HG02678 (cell line): Measurements from ENCODE around the gene APC2.

Experiments
- ATAC-seq: cut with Tn5 transposase; IDR thresholded peaks from one replicate; pipeline ENCODE4 v1.9.1; 2021; ENCODE audit warnings: mild to moderate bottlenecking, moderate library complexity; ENCODE audit not compliant: unreplicated experiment

APC2 gene

DNA sequence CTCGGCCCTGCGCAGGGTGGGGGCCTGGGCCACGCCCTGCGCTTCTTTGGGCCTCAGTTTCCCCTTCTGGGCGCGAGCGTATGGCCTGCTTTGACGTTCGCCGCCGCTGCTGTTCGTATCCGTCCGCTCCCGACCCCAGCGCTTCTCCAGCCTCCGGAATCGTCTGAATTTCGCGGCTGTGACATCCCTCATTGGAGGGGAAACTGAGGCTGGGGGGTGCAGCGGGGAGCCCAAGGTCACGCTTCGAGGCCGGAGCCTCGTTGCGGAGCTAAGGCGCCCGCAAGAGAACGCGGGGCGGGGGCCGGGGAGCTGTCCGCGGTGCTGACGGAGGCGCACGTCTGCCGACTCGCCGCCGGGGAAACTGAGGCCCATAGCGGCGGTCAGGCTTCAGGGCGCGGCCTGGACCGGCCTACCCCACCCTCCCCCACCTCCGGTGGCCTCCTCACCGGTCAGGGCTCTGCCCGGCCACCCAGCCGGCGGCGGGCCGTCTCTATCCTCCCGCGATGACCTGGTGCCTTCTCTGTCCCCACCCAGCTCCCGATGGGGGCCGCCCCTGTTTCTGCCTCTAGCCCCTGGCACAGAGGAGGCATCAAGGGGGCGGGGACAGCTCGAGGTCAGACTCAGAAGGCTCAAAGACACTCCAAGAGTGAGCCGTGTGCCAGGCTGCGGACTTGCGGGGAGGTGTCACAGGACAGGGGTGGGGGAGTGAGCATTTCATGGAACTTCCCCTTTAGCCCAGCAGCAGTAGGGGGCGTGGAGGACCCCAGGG, 3.0 kb upstream of the APC2 start:
- no peak for ATAC-seq

DNA sequence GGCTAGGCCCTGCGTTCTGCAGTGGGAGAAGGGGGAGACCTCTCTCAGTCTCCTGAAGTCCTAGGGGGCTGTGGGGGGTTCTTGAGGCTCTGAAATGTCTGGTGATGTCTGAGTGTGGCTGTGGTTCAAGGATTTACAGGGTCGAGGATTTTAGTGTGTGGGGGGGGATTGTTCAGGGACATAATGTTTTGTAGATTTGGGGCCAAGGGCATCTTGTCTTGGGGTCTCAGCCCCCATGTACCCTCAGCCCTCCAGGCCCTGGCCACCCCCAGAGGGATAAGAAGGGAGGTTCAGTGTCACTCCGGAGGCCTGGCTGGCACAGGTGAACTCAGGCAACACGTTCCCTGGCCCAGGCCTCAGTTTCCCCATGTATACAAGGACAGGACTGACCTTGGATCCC, 2.4 kb upstream of the APC2 start:
- ATAC-seq: no peak

DNA sequence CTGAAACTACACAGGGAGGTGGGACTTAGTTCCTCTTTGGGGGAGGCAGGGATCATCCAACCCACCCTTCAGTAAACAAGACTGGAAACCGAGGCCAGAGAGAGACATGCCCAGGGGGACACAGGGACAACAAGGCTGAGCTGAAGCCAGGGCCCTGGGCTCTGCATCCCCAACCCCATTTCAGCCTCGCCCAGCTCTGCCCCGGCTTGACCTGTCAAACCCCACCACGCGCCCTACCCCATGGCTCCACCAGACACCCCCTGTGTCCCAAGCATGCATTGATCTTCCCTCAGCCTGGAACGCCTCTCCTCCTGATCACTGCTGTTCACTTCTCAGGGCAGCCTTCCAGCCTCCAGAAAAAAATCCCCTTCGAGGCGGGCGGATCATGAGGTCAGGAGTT, 2.0 kb upstream of the APC2 start:
- ATAC-seq: no peak

DNA sequence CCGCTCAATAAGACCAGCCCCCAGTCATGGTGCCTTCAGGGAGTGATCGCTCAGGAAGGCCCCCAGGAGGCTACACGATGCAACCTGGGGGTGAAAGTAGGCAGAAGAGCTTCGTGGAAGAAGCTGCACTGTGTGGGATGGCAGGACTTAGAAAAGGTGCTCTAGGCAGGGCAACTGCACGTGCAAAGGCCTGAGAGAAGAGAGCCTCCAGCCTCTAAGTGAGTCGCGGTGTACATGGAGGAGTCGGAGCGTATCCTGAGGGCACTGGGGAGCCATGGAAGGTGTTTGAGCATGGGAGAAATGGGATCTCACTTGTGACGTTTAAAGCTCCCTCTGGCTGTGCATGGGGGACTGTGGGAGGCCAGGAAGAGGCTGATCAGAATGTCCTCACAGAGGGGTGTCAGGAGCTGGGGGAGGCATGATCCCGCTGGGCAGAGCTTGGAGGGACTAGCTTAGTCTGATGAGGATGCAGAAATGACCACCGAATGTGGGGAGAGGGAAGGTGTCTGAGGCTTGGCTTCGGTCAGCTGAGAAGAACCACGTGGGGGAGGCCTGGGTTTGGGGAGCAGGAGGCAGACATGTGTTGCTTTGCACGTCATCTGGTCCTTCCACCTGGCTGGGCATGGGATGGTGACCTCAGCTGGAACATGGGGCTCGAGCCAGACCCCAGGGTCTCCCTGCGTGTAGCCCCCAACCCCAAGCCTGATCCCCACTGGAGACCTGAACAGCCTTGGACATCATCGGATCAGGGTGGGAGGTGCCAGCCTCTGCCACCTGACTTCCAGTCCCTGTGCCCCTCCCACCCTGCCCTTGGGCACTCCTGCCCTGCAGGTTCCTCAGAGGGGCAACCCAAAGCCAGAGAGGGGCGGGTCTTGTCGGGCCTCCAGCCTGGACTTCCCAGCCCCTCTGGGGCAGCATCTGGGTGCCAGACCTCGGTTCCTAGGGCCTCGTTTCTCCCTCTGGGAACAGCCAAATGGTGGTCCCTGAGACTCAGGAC, 1.1 kb downstream of the APC2 start:
- ATAC-seq: no peak

DNA sequence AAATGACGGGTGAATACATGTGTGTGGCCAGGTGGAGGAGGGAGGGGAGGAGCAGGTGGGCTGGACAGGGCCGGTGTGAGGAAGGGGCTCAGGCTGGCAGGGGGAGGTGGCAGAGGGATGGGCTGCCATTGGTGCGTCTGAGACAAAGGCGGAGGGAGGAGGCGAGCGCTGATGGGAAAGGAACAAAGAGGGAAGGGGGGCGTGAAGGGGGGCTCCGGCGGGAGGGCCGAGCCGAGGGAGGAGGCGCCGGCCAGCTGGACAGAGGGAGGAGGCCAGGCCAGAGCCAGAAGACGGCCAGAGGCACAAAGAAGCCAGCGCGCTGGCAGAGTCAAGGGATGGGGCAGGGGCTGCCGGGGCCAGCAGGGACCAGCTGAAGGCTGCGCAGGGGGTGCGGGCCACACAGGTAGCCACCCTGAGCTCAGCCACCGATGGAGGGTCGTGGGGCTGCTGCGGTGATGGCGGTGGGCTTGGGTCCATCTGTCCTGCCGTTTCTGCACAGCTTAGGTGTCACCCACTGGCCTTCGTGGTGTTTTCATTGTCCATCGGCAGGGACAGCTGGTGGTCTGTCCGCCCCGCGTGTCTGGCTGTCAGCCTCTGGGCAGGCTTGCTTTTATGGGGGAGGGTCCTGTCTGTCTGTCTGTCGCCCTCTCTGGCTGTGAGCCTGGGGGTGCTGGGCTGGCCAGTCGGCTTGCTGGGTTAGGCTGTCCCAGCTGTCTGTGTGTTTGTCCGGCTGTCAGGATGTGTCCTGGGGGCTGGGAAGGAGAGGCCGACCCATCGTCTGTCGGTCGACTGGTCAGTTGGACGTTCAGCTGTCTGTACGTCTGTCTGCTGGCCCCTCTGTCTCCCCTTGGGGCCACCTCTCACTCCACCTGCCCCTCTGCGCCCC, 2.2 kb downstream of the APC2 start:
- no peak for ATAC-seq

DNA sequence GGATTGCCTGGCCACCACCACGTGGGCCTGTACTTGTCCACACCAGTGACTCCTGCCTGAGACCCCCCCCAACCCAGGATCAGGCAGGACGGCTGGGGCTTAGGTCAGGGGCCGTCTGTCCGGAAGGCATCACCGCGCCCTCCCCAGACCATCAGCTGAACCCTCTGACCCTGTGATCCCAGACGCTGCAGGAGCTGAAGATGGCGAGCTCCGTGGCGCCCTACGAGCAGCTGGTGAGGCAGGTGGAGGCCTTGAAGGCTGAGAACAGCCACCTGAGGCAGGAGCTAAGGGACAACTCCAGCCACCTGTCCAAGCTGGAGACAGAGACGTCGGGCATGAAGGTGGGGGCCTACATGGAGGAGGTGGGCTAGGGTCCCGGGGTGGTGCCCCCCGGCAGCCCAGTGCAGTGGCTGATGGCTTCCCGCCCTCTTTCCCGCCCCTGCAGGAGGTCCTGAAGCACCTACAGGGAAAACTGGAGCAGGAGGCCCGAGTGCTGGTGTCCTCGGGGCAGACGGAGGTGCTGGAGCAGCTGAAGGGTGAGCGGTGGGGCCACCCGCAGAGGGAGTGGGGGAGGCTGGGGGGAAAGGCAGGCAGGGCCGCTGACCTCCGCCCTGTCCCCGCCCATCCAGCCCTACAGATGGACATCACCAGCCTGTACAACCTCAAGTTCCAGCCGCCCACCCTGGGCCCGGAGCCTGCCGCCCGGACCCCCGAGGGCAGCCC, 3.0 kb downstream of the APC2 start:
- no peak for ATAC-seq

DNA sequence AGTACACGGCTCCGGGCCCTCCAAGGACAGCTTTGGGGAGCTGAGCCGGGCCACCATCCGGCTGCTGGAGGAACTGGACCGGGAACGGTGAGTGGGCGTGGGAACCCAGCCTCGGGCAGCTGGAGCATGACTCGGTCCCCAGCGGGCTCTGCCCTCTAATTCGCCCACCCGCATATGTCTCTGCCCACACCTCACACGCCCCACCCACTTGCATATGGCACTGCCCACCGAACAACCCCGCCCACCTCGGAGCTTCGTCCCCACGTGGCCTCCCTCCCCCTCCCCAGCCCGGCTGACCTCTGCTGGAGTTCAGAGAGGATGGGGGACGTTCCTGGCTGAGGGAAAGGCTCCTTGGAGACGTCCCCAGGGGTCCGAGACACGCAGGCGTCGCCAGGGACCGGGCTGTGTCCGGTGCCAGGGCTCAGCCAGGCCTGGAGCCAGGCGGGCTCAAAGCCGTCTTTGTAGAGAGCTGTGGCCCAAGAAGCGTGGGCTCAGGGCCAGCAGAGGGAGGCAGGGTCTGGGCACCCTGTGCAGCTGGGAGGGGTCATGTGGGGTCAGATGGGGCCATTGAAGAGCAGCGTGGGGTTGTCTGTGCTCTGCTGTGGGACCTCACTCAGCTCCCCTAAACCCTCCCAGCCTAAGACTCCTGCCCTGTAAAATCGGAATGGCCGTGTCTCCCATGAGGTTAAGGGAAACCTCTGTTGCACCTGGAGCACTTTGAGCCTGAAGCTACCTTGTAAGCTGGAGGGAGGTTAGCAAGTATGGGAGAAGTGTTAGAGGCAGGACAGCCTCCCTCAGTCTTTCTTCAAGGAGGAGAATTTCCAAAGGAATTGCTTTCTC, 3.8 kb downstream of the APC2 start:
- no peak for ATAC-seq

DNA sequence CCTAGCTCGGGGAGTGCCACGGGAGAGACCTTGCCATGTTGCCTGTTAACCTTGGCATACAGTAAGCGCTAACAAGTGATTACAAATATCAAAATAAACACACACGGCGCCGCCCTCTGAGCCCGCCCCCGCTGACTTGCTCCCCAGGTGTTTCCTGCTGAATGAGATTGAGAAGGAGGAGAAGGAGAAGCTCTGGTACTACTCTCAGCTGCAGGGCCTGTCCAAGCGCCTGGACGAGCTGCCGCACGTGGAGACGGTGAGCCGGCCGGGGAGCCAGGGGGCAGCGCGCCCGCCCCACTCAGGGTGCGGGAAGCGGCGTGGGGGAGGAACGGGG, 5.0 kb downstream of the APC2 start:
- ATAC-seq: no peak

DNA sequence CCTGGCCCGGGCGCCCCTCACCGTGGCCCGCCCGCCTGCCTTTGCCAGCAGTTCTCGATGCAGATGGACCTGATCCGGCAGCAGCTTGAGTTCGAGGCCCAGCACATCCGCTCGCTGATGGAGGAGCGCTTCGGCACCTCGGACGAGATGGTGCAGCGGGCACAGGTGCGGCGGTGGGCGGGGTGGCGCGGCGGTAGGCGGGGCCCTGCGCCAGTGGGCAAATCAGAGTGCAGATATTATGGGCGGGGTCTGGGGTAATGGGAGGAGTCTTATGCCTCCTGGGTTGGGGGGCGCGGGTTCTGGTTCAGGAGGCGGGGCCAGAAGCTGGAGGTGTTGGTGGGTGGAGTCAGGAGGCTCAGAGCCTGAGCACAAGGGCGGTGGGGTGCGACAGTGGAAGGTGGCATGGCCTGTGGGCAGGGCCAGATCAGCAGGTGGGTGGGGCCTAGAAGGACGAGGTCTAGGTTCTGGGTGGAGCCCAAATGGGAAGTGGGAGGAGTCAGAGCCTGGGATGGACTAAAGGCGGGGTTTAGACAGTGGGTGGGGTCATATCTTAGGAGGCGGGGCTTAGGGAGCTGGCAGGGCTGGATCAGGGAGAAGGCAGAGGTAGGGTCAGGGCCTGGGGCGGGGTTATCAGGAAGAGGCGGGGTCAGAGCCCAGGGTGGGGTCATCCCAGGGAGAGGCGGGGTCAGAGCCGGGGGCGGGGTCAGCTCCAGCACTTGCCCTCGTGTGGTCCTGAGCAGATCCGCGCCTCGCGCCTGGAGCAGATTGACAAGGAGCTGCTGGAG, 5.6 kb downstream of the APC2 start:
- no peak for ATAC-seq

DNA sequence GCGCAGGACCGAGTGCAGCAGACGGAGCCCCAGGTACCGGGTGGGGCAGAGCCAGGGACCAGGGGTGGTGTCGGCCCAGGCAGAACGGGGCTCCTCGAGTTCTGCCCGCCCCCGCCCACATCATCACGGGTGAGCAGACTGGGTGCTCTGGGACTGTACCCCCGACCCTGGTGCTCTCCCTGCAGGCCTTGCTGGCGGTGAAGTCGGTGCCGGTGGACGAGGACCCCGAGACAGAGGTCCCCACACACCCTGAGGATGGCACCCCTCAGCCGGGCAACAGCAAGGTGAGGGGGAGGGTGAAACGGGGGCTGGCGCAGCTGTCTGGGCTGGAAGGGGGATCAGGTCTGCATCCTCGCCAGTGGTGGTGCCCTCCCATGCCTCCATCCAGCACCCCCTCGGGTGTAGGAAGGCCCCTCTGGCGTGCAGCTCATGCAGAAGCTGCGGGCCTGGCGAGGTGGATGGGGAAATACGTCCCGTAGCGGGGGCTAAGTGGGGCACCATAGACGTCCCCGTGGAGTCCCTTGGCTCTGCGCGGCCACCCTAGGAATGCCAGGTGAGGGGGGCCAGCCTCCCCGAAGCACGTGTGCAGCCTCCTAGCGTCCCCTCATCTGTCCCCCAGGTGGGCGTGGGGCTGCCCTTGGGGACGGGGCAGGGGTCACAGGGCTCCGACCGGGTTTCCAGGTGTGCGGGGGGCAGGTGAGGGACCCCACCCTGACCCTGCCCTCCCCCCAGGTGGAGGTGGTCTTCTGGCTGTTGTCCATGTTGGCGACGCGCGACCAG, 6.4 kb downstream of the APC2 start:
- no peak for ATAC-seq

DNA sequence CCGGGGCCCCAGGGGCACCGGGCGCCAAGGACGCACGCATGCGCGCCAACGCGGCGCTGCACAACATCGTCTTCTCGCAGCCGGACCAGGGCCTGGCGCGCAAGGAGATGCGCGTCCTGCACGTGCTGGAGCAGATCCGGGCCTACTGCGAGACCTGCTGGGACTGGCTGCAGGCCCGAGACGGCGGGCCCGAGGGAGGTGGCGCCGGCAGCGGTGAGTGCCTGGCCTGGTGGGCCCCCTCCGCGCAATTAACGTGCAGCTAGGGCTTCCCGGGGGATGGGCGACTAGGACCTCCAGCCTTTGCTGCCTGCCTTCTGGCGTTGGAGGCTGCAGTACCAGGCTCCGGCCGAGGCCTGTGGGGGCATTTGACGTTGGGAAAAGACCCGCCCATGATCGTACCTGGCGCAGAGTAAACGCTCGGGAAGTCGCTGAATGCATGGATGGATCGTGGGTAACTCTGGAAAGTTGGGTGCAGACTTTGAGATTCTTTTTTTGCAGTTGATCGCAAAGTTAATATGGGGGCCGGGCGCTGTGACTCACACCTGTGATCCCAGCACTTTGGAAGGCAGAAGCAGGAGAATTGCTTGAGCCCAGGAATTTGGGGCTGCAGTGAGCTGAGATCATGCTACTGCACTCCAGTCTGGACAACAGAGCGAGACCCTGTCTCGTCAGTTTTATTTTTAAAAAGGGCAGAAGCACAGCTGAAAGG, 7.3 kb downstream of the APC2 start:
- no peak for ATAC-seq

DNA sequence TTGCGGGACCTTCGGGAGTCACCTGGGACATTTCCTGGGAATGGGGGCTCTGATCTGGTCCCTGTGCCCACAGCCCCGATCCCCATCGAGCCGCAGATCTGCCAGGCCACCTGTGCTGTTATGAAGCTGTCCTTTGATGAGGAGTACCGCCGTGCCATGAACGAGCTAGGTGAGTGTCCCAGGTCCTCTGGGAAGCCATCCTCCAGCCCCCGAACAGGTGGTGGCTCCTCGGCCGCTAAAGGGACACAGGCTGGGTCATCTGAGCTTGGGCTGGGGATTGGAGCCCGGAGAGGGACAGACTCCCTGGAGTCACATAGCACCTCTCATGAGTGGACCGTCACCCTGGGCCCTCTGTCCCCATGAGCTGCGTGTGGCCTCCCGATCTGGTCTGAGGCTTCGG, 8.0 kb downstream of the APC2 start:
- no peak for ATAC-seq

DNA sequence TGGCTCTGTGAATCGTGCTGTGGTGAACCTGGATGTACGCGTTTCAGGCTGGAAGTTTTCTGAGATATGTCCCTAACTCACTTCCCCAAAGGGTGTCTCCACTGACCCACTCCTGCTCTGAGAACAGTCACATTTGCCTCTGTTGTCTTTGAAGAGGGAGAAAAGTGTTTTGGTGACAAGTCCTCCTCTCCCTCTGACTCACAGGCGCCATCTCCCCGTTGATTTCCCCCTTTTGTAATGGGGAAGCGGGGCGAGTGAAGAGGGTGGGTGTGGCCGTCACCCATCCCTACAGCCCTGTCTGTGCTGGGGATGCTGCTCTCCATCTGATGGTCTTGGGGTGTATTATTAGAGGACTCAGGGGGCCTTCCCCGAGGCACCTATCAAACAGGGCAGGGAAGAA, 9.6 kb downstream of the APC2 start:
- no peak for ATAC-seq

DNA sequence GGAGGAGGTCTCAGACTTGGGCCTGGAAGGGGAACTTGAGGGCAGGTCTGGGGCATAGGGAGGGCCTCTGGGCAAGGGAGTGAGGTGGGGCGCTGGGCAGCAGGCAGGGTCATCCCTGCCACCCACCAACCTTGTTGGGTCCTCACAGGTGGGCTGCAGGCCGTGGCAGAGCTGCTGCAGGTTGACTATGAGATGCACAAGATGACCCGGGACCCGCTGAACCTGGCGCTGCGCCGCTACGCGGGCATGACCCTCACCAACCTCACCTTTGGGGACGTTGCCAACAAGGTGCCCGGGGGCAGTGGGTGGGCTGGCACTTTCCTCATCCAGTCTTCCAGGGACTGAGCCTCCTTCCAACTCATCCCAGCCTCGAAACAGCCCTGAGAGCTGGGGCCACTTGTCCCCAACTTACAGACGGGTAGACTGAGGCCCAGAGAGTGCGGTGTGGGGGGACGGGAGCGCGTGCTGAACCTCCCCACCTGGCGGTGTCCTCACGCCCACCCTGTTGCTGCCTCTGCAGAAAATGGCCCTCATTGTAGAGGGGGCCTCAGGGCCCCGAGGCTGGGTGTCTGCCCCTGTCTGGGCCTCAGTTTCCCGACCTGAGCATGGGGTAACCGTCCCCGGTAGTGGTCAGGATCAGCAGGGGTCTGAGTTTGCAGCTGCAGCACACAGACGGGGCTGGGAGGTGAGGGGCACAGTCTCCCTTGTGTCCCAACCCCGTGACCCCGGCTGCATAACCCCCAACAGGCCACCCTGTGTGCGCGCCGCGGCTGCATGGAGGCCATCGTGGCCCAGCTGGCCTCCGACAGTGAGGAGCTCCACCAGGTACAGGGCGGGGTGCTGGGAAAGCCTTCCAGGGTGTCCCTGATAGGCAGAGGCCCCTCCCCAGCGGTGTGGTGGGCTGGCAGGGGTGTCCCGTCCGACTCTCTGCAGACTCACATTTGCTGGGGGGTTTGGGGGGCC, 10.4 kb downstream of the APC2 start:
- no peak for ATAC-seq

DNA sequence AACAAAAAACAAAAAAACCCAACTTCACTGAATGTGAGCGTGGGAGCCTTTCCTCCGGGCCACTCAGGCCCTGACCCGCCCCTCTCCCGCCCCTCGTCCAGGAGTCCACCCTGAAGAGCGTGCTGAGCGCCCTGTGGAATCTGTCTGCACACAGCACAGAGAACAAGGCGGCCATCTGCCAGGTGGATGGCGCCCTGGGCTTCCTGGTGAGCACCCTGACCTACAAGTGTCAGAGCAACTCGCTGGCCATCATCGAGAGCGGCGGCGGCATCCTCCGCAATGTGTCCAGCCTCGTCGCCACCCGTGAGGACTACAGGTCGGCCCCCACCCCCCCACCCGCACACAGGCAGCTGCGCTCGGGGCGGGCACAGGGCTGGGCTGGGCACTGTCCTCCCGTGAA, 11.9 kb downstream of the APC2 start:
- no peak for ATAC-seq
